Naive thymus-derived CD4-positive, alpha-beta T cell (primary cell): Measurements from ENCODE around the gene TTC36. TPM values are rescaled to one million over a fixed set of nuclear protein-coding genes. Genes with fewer than 3 reads are reported as not detected.

Experiments used
- ATAC-seq: fragments of 150-1000 bp; cut with Tn5 transposase; 2 replicates; pipeline ENCODE4 v1.10.0; 2021; ENCODE audit warnings: mild to moderate bottlenecking, moderate library complexity
- CTCF ChIA-PET: fragments of 350-600 bp; sonication (Branson Sonifier 250); formaldehyde crosslinking; loops from one replicate; lab custom pipeline; 2021; ENCODE audit warnings: antibody characterized with exemption; lab: Charles Lee
- POLR2A ChIA-PET: fragments of 350-600 bp; sonication (Branson Sonifier 250); formaldehyde crosslinking; loops from one replicate; lab custom pipeline; 2021; ENCODE audit warnings: antibody characterized with exemption, inconsistent platforms; lab: Charles Lee
- DNase-seq, 9 donors: peaks; one replicate each; pipeline versions ENCODE4 v3.0.0 to v3.0.0-alpha.2; 2020 to 2022; ENCODE audit warnings: mixed read lengths in 1 of 9
- H3K27ac ChIP-seq: one replicate; pipeline ENCODE4 v1.7.0; 2013; ENCODE audit warnings: mild to moderate bottlenecking, low read depth, low read length, moderate library complexity
- H3K27me3 ChIP-seq, 2 donors: one replicate each; pipeline ENCODE4 v1.7.0; 2013; ENCODE audit warnings: low read length in 2 of 2, mild to moderate bottlenecking in 2 of 2, moderate library complexity in 2 of 2; ENCODE audit not compliant: control insufficient read depth in 2 of 2, insufficient read depth in 2 of 2
- H3K36me3 ChIP-seq, 3 experiments: 1 replicate in 2 of 3; 2 replicates in 1 of 3; pipeline ENCODE4 v1.7.0; 2013; ENCODE audit warnings: low read length in 3 of 3, mild to moderate bottlenecking in 3 of 3, moderate library complexity in 1 of 3; ENCODE audit not compliant: insufficient read depth in 3 of 3, control insufficient read depth in 2 of 3
- H3K4me1 ChIP-seq, 2 donors: one replicate each; pipeline ENCODE4 v1.7.0; 2013; ENCODE audit warnings: low read length in 2 of 2, mild to moderate bottlenecking in 2 of 2, moderate library complexity in 1 of 2; ENCODE audit not compliant: control insufficient read depth in 2 of 2, insufficient read depth in 2 of 2
- H3K4me3 ChIP-seq: 2 replicates; pipeline ENCODE4 v1.7.0; 2013; ENCODE audit warnings: mild to moderate bottlenecking, low read length
- H3K9me3 ChIP-seq, 3 experiments: 1 replicate in 2 of 3; 2 replicates in 1 of 3; pipeline ENCODE4 v1.7.0; 2013; ENCODE audit warnings: low read length in 3 of 3; ENCODE audit not compliant: control insufficient read depth in 2 of 3
- H3K27ac Mint-ChIP-seq, 9 donors: one replicate each; pipeline ENCODE4 v1.8.0; 2020 to 2022; ENCODE audit warnings: mixed read lengths in 9 of 9, mild to moderate bottlenecking in 8 of 9, moderate library complexity in 5 of 9, inconsistent platforms in 2 of 9
- H3K27me3 Mint-ChIP-seq, 5 donors: one replicate each; pipeline ENCODE4 v1.8.0; 2021 to 2022; ENCODE audit warnings: mixed read lengths in 5 of 5, mild to moderate bottlenecking in 1 of 5
- H3K36me3 Mint-ChIP-seq, 5 donors: one replicate each; pipeline ENCODE4 v1.8.0; 2020 to 2022; ENCODE audit warnings: mixed read lengths in 5 of 5, mild to moderate bottlenecking in 3 of 5, inconsistent platforms in 1 of 5
- H3K4me1 Mint-ChIP-seq, 7 donors: one replicate each; pipeline ENCODE4 v1.8.0; 2020 to 2022; ENCODE audit warnings: mixed read lengths in 7 of 7, mild to moderate bottlenecking in 3 of 7, inconsistent platforms in 1 of 7
- H3K4me3 Mint-ChIP-seq, 10 donors: one replicate each; pipeline ENCODE4 v1.8.0; 2020 to 2022; ENCODE audit warnings: mild to moderate bottlenecking in 10 of 10, mixed read lengths in 10 of 10, moderate library complexity in 6 of 10, inconsistent platforms in 2 of 10
- H3K9me3 Mint-ChIP-seq, 11 donors: one replicate each; pipeline ENCODE4 v1.8.0; 2020 to 2022; ENCODE audit warnings: mixed read lengths in 11 of 11, mild to moderate bottlenecking in 4 of 11, inconsistent platforms in 1 of 11, moderate library complexity in 1 of 11
- intact Hi-C, 2 donors: fragments of 100-400 bp; cut with micrococcal nuclease; formaldehyde crosslinking; loops; one replicate each; pipeline ENCODE4 v1.15.1; 2023
- polyA plus RNA-seq, 2 donors: library from polyadenylated mRNA; unstranded; fragments of 300-500 nt; fragmentation: Illumina TruSeq; gene quantifications; one replicate each; pipeline ENCODE4 v1.2.3, GENCODE V29; 2021
- total RNA-seq, 6 experiments: library from RNA in 5 of 6; stranded (reverse) in 5 of 6; gene quantifications; 1 replicate in 5 of 6; 2 replicates in 1 of 6; pipeline ENCODE4 v1.2.3 and lab custom pipeline; 2021 to 2026

TTC36 gene
- total and polyA plus RNA-seq, 7 experiments from 2014 or later: 0.29 to 2.7 (median 1.1) TPM

- Histone ChIP-seq H3K9me3 (no peaks in the 10 kb centered on the region), H3K27ac (no peak overlapping the region), H3K4me1 (no peaks in the 10 kb centered on the region), H3K4me3 (no peak overlapping the region), H3K27me3 (no peaks in the 10 kb centered on the region), H3K36me3 (peaks cover 0 to 21% (median 0%) of the 10 kb centered on the region in 3 experiments)
- ChIA-PET POLR2A (no interaction called here), CTCF (no interaction called here)
- Mint-ChIP-seq H3K9me3 (no peaks in the 10 kb centered on the region), H3K36me3 (peaks cover 0 to 14% (median 5%) of the 10 kb centered on the region in 5 donors), H3K4me1 (peaks cover 0 to 2% (median 0%) of the 10 kb centered on the region in 7 donors), H3K27ac (peak overlapping the region in 2 of 9 donors; percentile 37 to 45), H3K4me3 (no peak overlapping the region), H3K27me3 (no peaks in the 10 kb centered on the region)
- ATAC-seq: no peak
- intact Hi-C loops: no loop called here
- no peak for DNase-seq
Observed at GRCh38 chr11:118545533-118545932, 18.3 kb downstream of the TTC36 start.

DNA sequence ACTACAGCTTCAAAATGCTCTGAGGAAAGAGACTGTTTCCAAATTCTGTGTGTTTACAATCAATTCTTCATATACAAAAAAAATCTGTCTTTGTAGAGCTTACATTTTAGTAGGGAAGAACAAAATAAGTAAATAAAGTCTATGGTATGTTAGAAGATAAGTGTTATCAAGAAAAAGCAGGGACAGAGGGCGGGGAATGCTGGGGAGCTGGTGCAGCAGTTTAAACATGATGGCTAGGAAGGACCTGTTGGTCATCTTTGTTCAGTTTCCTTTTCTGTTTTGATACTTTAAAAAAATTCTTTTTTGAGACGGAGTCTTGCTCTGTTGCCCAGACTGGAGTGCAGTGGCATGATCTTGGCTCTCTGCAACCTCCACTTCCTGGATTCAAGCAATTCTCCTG is 19.9 kb downstream of the TTC36 start:
- Mint-ChIP-seq H3K36me3 (peaks cover 1 to 14% (median 5%) of the 10 kb centered on the region in 5 donors), H3K4me3 (no peak overlapping the region), H3K4me1 (peaks cover 0 to 2% (median 0%) of the 10 kb centered on the region in 7 donors), H3K27me3 (no peaks in the 10 kb centered on the region), H3K27ac (peak overlapping the region in 2 of 9 donors; percentile 32 to 53), H3K9me3 (no peaks in the 10 kb centered on the region)
- ATAC-seq: no peak
- ChIA-PET POLR2A (no interaction called here), CTCF (interaction anchor here (0.5 kb wide), 1 partner anchor 22 kb away, joined by 3 read pairs; no protein-coding TSS in a partner anchor)
- Histone ChIP-seq H3K27ac (no peak overlapping the region), H3K9me3 (no peaks in the 10 kb centered on the region), H3K4me3 (no peak overlapping the region), H3K36me3 (peaks cover 0 to 24% (median 0%) of the 10 kb centered on the region in 3 experiments), H3K27me3 (no peaks in the 10 kb centered on the region), H3K4me1 (no peaks in the 10 kb centered on the region)
- DNase-seq: no peak
- intact Hi-C loops: no loop called here

GRCh38 chr11:118552341-118552740 is 25.1 kb downstream of the TTC36 start:
- Mint-ChIP-seq H3K4me3 (no peak overlapping the region), H3K36me3 (peaks cover 5 to 37% (median 21%) of the 10 kb centered on the region in 5 donors), H3K4me1 (no peaks in the 10 kb centered on the region), H3K27me3 (no peaks in the 10 kb centered on the region), H3K9me3 (no peaks in the 10 kb centered on the region), H3K27ac (no peak overlapping the region)
- ChIA-PET POLR2A (no interaction called here), CTCF (interaction anchor here (0.6 kb wide), 1 partner anchor 516 kb away, joined by 3 read pairs; no protein-coding TSS in a partner anchor)
- H3K27me3 ChIP-seq: no peaks in the 10 kb centered on the region
- peaks cover 0 to 33% (median 0%) of the 10 kb centered on the region in 3 experiments for H3K36me3 ChIP-seq
- no peak overlapping the region for H3K27ac ChIP-seq
- ATAC-seq (no peak), DNase-seq (no peak)
- H3K4me3 ChIP-seq: no peak overlapping the region
- intact Hi-C loops: no loop called here
- H3K9me3 ChIP-seq: no peaks in the 10 kb centered on the region
- no peaks in the 10 kb centered on the region for H3K4me1 ChIP-seq

GRCh38 chr11:118560806-118561205 is 33.5 kb downstream of the TTC36 start:
- Mint-ChIP-seq H3K4me3 (no peak overlapping the region), H3K27ac (peak overlapping the region in 1 of 9 donors; percentile 45), H3K27me3 (no peaks in the 10 kb centered on the region), H3K9me3 (no peaks in the 10 kb centered on the region), H3K4me1 (peaks cover 9 to 25% (median 16%) of the 10 kb centered on the region in 7 donors), H3K36me3 (peaks cover 0 to 22% (median 3%) of the 10 kb centered on the region in 5 donors)
- peaks cover 0 to 30% (median 0%) of the 10 kb centered on the region in 3 experiments for H3K36me3 ChIP-seq
- H3K27ac ChIP-seq: no peak overlapping the region
- H3K9me3 ChIP-seq: no peaks in the 10 kb centered on the region
- ChIA-PET CTCF (no interaction called here), POLR2A (no interaction called here)
- ATAC-seq (no peak), DNase-seq (no peak)
- no peaks in the 10 kb centered on the region for H3K27me3 ChIP-seq
- no peak overlapping the region for H3K4me3 ChIP-seq
- intact Hi-C loops: loop anchor here in 1 of 2 donors (10.0 kb wide), 1 partner anchor 266 kb away; no protein-coding TSS in a partner anchor
- H3K4me1 ChIP-seq: no peaks in the 10 kb centered on the region

GRCh38 chr11:118565051-118565450 is 37.8 kb downstream of the TTC36 start:
- DNase-seq (no peak), ATAC-seq (no peak)
- ChIA-PET POLR2A (no interaction called here), CTCF (no interaction called here)
- Mint-ChIP-seq H3K27me3 (no peaks in the 10 kb centered on the region), H3K27ac (peak overlapping the region; percentile 54 to 97 (median 88)), H3K4me3 (peak overlapping the region; percentile 26 to 96 (median 80)), H3K36me3 (peaks cover 0 to 4% (median 0%) of the 10 kb centered on the region in 5 donors), H3K4me1 (peaks cover 9 to 29% (median 20%) of the 10 kb centered on the region in 7 donors), H3K9me3 (no peaks in the 10 kb centered on the region)
- Histone ChIP-seq H3K27me3 (no peaks in the 10 kb centered on the region), H3K4me1 (no peaks in the 10 kb centered on the region), H3K9me3 (no peaks in the 10 kb centered on the region), H3K4me3 (no peak overlapping the region), H3K27ac (peak overlapping the region; percentile 48), H3K36me3 (peaks cover 0 to 8% (median 0%) of the 10 kb centered on the region in 3 experiments)
- intact Hi-C loops: loop anchor here (1.0 to 10.0 kb wide), 3 partner anchors 8 to 270 kb away; partner anchors contain the start of gene CD3E (in 1 of the 2)

DNA sequence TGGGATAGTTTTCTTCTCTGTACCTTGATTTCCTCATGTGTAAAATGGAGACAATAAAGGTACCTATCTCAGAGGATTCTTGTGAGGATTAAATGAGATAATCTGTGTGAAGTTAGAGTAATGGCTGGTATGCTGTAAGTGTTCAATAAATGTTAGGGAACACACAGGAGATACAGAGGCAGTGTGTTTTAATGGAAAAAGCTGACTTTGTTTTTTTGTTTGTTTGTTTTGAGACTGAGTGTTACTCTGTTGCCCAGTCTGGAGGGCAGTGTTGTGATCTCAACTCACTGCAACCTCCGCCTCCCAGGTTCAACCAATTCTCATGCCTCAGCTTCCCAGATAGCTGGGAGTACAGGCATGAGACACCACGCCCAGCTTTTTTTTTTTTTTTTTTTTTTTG is 42.4 kb downstream of the TTC36 start:
- H3K4me1 ChIP-seq: peaks cover 17 to 22% of the 10 kb centered on the region in 2 donors
- DNase-seq (no peak), ATAC-seq (no peak)
- Mint-ChIP-seq H3K4me3 (no peak overlapping the region), H3K9me3 (peaks cover 0 to 2% (median 0%) of the 10 kb centered on the region in 11 donors), H3K27ac (peak overlapping the region in 1 of 9 donors; percentile 98), H3K27me3 (no peaks in the 10 kb centered on the region), H3K36me3 (peaks cover 0 to 5% (median 0%) of the 10 kb centered on the region in 5 donors), H3K4me1 (peaks cover 24 to 44% (median 37%) of the 10 kb centered on the region in 7 donors)
- H3K9me3 ChIP-seq: no peaks in the 10 kb centered on the region
- intact Hi-C loops: loop anchor here (5.0 to 10.0 kb wide), 7 partner anchors 227 to 582 kb away; partner anchors contain the start of genes BCL9L (in 1 of the 2), CD3D (in 1 of the 2), CD3E (in 1 of the 2) and CD3G (in 1 of the 2)
- no peaks in the 10 kb centered on the region for H3K27me3 ChIP-seq
- CTCF ChIA-PET: interaction anchor here (0.7 kb wide), 1 partner anchor 224 kb away, joined by 4 read pairs; no protein-coding TSS in a partner anchor
- H3K27ac ChIP-seq: no peak overlapping the region
- POLR2A ChIA-PET: interaction anchor here (0.6 to 1.2 kb wide), 4 partner anchors 217 to 533 kb away, joined by 3 to 4 read pairs (median 4); no protein-coding TSS in a partner anchor
- no peak overlapping the region for H3K4me3 ChIP-seq
- H3K36me3 ChIP-seq: peaks cover 0 to 7% (median 0%) of the 10 kb centered on the region in 3 experiments
